ENCODE measurements around the gene CSTF1.

DNA sequence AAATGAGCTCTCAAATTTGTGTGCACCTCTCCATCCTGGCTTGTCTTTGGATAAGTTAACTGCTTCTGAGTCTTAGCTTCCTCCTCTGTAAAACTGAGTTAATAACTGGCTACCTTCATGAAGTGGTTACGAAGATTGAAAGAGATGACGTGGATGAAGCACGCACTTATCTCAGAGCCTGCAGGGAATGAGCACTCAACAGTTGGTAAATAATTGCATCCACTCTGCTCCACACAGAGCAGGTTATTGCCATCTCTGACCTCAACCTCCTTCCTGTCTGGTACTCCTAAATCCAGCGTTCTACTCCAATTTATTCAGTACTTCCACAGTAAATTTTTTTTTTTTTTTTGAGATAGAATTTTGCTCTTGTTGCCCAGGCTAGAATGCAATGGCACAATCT is 7.3 kb upstream of the CSTF1 start:
- TF ChIP-seq TAF1 (IDR thresholded peaks at IDR 0.05; ENCODE audit: borderline replicate concordance, low read depth, low read length) (no peak), YY1 (IDR thresholded peaks at IDR 0.05; ENCODE audit: low read depth) (no peak), JUND (IDR thresholded peaks at IDR 0.05) (no peak), EZH2phosphoT487 (IDR thresholded peaks at IDR 0.05; ENCODE audit: borderline replicate concordance, low read depth) (no peak), MXI1 (IDR thresholded peaks at IDR 0.05; ENCODE audit: low read depth, low read length) (no peak), RAD21 (IDR thresholded peaks at IDR 0.05; ENCODE audit: low read length) (no peak), USF1 (IDR thresholded peaks at IDR 0.05; ENCODE audit: borderline replicate concordance, low read depth) (no peak), EP300 (IDR thresholded peaks at IDR 0.05; ENCODE audit: borderline replicate concordance in 1 of 2, low read depth in 1 of 2, low read length in 1 of 2) (no peak)
- TF ChIP-seq, protein P1, sequence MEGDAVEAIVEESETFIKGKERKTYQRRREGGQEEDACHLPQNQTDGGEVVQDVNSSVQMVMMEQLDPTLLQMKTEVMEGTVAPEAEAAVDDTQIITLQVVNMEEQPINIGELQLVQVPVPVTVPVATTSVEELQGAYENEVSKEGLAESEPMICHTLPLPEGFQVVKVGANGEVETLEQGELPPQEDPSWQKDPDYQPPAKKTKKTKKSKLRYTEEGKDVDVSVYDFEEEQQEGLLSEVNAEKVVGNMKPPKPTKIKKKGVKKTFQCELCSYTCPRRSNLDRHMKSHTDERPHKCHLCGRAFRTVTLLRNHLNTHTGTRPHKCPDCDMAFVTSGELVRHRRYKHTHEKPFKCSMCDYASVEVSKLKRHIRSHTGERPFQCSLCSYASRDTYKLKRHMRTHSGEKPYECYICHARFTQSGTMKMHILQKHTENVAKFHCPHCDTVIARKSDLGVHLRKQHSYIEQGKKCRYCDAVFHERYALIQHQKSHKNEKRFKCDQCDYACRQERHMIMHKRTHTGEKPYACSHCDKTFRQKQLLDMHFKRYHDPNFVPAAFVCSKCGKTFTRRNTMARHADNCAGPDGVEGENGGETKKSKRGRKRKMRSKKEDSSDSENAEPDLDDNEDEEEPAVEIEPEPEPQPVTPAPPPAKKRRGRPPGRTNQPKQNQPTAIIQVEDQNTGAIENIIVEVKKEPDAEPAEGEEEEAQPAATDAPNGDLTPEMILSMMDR (IDR thresholded peaks at IDR 0.05): no peak
- TF ChIP-seq, protein P2, sequence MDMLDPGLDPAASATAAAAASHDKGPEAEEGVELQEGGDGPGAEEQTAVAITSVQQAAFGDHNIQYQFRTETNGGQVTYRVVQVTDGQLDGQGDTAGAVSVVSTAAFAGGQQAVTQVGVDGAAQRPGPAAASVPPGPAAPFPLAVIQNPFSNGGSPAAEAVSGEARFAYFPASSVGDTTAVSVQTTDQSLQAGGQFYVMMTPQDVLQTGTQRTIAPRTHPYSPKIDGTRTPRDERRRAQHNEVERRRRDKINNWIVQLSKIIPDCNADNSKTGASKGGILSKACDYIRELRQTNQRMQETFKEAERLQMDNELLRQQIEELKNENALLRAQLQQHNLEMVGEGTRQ (IDR thresholded peaks at IDR 0.05; ENCODE audit: borderline replicate concordance, low read depth, low read length): no peak
- TF ChIP-seq, protein P3, sequence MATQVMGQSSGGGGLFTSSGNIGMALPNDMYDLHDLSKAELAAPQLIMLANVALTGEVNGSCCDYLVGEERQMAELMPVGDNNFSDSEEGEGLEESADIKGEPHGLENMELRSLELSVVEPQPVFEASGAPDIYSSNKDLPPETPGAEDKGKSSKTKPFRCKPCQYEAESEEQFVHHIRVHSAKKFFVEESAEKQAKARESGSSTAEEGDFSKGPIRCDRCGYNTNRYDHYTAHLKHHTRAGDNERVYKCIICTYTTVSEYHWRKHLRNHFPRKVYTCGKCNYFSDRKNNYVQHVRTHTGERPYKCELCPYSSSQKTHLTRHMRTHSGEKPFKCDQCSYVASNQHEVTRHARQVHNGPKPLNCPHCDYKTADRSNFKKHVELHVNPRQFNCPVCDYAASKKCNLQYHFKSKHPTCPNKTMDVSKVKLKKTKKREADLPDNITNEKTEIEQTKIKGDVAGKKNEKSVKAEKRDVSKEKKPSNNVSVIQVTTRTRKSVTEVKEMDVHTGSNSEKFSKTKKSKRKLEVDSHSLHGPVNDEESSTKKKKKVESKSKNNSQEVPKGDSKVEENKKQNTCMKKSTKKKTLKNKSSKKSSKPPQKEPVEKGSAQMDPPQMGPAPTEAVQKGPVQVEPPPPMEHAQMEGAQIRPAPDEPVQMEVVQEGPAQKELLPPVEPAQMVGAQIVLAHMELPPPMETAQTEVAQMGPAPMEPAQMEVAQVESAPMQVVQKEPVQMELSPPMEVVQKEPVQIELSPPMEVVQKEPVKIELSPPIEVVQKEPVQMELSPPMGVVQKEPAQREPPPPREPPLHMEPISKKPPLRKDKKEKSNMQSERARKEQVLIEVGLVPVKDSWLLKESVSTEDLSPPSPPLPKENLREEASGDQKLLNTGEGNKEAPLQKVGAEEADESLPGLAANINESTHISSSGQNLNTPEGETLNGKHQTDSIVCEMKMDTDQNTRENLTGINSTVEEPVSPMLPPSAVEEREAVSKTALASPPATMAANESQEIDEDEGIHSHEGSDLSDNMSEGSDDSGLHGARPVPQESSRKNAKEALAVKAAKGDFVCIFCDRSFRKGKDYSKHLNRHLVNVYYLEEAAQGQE (IDR thresholded peaks at IDR 0.05; ENCODE audit: low read depth, low read length): no peak
